Measurements from ENCODE around the gene VPS18.

VPS18 gene

DNA sequence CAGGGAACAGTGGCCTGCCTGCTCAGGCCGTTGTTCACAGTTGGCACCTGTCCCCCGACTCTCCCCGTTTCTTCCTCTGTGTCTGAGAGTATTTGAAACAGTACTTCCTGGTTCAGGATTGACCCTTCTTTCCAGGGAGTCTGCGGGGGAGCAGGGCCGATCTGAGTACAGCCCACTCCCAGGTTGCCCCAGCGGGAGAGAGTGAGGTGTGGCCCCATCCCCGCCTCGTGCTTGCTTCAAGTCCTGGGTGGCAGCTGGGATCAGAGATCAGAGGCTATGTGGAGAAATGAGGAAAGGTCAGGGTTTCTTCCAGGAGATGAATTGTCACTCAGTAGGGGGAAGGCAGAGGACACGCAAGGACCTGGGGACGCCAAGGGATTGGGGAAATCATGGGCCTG is 28.4 kb downstream of the VPS18 start:
- no peak for DNase-seq

DNA sequence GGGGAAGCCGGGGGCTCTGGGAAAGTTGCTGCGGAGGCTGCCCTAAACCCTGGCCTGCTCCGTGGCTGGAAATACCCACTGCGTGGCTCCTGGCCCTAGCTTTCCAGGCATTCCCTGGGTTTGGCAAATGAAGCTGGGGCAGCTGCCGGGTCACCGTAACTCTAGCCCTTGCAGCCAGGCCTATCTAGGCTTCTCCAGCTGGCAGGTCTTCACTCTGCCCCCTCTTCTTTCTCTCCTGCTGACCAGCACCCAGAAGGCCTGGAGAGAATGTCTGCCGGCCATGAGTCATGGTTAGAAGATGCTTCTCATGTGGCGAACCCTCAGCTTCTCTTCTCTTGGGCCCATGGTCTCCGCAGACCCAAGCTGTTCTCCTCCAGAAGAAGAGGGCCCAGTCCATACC is 29.3 kb downstream of the VPS18 start:
- no peak for DNase-seq

DNA sequence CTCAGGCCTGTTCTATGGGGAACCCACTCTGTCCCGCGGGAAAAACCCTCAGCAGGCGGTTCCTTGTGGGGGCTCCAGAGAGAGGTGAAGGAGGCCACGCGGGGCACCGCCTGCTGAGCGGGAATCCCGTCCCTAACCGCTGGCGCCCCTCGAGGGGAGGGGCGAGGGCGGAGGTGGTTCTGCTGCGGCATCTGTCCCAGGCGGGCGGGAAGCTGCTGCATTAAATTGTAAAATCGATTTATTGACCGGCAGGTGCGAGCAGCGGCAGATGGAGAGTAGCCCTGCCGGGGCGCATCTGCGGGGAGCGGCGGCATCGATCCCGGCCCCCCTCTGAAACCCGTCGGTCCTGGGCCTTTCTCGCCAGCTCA is 31.2 kb downstream of the VPS18 start:
- DNase-seq: no peak

DNA sequence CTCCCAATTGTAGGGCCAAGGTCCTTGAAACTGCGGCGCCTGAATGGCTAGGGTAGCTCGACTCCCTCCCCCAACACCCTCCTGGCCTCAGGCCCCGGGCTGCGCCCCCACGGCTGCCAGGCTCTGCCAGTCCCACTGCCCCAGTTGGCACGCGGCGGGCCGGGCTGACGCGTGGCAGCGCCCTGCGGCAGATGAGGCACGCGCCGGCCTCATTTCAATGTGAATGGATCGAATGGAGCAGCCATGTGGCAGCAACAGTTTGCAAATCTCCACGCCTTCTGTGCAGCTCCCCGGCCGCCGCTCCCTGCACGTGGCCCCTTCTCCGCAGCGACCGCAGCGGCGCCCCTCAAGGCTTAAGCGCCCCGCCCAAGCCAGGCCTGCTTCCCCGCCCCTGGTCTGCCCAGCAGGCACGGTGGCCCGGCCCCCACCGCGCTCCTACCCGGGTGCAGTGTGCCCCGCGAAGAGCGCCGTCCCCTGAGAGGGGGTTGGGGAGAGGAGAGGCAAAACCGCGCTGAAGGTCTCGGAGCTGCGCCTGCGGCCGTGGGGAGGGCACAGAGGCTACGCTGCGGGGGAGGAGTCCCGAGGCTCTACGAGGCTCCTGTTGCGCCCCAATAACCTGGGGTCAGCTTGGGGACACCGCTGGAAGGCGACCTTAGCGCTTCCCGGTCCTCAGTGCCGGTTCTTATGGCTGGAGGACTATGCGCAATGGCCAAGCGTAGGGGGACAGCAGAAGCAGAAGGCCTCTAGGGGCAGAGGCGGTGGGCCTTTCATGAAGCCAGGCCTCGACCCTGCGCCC is 31.8 kb downstream of the VPS18 start:
- peak; percentile 10 for DNase-seq

DNA sequence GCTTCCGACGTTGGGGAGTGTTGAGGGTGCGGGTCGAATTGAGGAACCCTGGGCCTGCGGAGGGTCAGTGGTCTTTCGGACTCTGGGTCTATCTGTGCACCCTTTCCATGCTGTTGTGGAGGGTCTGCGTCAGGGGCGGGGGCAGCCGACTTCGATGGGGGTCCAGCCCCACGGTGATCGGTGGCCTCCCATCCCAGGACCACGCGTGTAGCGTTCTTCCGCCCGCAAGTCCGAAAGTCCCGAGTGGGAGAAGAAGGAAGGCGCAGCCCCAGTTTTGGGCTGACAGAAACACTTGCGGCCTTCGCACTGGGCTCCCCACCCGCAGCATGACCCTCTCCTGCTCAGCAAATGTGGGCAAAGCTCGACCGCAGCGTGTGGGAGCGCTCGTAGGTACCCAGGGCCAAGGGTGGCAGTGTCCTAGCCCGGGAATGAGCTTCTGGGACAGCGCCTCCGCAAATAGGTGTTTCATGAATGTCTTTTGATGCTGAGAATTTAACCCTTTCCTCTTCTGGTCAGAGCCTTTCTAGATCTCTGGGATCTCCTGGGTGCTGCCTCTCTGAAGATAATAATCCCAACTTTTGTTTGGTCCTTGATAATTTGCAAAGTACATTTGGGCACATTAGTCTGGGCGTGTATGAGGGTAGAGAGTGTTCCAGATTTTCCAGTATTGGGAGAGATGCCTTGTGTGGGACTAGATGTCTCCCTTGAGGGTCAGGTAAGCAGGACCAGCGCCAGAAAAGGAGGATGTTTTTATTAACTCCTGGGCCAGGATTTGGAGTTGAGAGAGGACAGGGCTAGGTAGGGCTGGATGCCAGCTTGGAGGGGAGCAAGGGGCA is 32.6 kb downstream of the VPS18 start:
- no peak for DNase-seq

DNA sequence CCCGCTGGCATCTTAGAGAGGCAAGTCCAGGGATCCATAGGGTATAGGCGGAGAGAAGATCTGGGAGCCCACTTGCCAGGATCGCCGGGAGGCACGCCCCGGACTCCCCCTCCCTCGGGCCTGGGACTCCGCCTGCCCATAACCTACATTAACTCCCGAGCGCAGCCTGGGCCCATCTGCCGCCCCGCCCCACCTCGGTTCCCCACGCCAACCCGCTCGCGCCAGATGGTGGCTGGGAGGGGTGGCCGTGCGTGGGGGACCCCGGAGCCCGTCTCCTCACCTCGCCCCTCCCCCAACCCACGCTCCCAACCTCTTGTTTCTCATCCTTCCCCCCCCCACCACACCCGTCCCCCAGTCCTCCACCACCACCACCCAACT is 33.2 kb downstream of the VPS18 start:
- peak; percentile 17 for DNase-seq

DNA sequence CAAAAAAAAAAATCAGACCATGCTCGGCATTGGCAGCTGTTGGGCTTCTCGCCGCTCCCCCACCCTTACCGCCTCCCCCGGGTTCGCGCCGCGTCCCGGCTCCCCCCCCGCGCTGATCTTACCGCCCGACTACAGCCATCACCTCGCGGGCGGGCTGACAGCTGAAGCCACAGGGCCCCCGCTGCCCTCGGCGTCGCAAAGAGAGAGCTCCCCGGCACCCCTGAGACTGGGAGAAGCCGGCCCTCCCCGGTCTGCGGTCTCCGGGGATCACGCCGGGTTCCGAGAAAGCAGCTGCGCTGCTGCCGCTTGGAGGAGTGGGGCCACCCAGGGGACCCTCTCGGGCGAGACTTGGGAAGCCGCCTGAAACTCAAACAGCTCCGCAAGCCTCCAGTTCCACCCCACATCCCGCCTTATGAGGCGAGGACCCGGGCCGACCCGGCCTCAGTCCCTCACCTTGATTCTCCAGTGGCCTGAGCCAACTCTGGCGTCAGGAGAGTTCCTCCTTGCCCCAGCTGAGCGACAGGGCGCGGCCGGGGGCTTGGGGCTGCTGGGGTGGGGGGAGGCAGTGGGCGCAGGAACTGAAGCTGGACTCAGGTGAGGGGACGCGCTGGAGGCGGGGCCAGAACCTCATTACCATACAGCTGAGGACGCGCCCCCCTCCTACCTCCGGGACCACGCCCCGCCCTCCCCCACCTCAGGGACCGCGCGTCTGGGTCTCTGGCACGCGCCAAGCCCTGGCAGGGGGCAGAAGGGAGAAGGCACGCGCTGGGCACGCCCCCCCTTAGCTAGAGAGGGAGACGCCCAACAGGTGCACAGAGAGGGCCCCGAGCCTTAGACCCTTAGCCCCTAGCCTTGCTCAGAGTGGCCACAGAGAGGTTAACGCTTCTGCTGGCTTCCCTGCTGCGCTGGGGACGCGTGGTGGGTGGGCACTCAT is 33.9 kb downstream of the VPS18 start:
- peak; percentile 67 for DNase-seq

DNA sequence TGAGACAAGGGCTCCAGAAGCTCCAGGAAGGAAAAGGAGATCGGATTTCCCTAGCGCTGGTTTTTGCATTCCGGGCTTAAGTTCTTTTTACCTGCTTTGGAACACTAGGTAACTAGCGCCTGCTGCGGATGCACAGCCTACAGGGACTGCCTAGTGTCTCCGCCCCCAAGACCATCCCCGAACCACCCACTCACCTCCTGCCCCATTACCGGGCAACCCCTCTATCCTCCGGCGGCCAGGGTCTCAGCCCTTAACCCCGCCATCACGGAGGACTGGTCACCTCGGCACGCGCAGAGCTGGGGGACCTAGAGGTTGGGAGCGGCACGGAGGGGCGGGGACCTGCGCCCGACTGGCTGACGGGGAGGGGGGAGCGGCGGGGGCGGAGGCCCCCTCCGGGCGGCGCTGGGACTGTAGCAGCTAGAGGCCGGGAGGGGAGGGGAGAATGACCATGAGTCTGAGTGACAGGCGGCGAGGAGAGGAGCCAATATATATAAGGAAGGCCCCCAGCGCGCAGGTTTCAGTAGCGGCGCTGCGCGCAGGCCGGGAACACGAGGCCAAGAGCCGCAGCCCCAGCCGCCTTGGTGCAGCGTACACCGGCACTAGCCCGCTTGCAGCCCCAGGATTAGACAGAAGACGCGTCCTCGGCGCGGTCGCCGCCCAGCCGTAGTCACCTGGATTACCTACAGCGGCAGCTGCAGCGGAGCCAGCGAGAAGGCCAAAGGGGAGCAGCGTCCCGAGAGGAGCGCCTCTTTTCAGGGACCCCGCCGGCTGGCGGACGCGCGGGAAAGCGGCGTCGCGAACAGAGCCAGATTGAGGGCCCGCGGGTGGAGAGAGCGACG is 34.8 kb downstream of the VPS18 start, which contains the start of gene DLL4:
Gene DLL4, plus strand, starts transcription at position 520 of the 839 bp plus-strand sequence. CDS start 329 bp downstream, outside the sequence.
- DNase-seq: peak; percentile 67

DNA sequence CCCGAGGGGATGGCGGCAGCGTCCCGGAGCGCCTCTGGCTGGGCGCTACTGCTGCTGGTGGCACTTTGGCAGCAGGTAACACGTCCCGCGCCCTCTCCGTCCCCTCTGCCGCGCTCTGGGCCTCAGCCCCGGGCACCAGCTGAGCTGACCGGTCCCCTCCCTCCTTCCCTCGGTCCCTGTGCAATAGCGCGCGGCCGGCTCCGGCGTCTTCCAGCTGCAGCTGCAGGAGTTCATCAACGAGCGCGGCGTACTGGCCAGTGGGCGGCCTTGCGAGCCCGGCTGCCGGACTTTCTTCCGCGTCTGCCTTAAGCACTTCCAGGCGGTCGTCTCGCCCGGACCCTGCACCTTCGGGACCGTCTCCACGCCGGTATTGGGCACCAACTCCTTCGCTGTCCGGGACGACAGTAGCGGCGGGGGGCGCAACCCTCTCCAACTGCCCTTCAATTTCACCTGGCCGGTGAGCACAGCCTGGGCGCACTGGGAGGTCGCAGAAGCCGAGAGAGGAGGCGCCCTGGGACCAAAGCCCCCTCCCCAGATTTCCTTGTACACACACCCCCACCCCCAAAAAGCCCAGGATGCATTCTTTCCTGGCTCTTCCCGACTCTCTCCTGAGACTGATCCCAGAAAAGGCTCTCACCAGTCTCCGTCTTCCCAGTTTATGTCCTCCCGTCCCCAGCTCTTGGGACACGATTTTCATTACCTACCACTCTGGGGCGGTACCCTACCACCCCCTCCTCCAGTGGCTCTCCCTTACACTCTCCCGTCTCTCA is 35.6 kb downstream of the VPS18 start:
- DNase-seq: peak; percentile 13

DNA sequence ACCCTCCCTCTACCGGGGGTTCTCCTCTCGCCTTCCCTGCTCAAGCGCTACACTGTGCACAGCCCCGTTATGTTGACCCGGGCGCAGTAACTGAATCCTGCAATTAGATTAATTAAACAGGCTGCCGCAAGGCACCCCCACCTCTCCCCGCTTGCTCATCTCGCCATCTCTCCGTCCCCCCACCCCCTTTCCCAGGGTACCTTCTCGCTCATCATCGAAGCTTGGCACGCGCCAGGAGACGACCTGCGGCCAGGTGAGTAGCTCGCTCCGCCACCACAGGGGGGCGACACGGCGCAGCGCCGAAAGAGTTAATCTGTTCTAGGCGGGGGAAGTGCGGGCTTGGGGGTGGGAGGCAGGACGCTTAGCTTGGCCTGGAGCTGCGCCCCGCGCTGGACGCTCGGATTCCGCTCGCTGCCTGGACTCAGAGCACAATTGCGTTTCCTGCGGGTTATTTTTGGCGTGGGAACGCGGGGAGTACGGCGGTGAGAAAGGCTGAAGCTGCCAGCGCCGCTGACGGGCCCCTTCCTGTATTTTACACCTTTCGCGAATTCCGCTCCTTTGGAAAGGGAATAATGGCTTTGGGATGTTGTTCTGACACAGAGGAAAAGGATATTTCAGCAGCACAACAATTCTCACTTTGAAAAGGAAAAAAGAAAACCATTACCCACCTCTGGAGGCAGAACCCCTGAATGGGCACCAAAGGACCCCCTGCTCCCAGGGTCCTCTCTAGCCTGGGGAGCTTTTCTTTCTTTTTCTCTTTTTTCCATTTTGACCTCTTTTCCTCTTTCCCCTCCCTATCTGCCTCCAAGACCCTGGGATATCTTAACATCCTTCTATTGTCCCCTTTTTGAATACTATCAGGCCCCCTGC is 36.4 kb downstream of the VPS18 start:
- DNase-seq: peak; percentile 50

DNA sequence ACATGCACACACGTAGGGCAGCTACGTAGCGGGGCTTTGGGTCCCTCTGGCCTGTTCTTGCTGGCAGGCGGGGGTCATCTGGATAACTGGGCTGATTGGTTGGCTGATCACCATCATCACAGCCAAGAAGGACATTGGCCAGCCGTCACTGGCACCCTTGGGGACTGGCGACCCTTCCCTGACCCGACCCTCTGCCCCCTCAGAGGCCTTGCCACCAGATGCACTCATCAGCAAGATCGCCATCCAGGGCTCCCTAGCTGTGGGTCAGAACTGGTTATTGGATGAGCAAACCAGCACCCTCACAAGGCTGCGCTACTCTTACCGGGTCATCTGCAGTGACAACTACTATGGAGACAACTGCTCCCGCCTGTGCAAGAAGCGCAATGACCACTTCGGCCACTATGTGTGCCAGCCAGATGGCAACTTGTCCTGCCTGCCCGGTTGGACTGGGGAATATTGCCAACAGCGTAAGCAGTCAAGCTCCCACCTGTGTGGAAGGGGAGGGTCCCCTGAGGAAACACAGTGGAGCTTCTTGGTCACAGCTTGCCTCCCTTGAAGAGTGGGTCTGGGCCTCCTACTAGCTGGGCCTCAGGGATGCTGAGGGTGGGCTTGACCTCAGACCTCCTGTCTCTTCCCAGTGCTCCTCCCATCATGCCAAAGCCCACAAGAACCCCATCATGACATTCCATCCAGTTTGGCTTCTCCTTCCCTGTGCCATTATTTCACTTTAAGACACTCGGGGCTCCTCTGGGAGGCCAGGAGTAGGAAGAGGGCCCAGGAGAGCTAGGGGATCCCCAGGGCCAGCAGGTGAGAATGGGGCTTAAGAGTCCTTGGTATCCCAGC is 37.3 kb downstream of the VPS18 start:
- no peak for DNase-seq

DNA sequence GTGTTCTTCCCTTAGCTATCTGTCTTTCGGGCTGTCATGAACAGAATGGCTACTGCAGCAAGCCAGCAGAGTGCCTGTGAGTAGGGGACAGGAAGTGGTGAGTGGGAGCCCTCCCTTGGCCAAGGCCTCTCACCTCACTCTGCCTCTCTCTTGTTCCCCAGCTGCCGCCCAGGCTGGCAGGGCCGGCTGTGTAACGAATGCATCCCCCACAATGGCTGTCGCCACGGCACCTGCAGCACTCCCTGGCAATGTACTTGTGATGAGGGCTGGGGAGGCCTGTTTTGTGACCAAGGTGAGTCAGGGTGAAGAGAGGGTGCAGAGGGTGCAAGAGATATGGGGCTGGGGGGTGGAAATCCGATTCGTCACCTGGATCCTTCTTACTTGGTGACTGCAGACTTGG is 37.9 kb downstream of the VPS18 start:
- DNase-seq: no peak

DNA sequence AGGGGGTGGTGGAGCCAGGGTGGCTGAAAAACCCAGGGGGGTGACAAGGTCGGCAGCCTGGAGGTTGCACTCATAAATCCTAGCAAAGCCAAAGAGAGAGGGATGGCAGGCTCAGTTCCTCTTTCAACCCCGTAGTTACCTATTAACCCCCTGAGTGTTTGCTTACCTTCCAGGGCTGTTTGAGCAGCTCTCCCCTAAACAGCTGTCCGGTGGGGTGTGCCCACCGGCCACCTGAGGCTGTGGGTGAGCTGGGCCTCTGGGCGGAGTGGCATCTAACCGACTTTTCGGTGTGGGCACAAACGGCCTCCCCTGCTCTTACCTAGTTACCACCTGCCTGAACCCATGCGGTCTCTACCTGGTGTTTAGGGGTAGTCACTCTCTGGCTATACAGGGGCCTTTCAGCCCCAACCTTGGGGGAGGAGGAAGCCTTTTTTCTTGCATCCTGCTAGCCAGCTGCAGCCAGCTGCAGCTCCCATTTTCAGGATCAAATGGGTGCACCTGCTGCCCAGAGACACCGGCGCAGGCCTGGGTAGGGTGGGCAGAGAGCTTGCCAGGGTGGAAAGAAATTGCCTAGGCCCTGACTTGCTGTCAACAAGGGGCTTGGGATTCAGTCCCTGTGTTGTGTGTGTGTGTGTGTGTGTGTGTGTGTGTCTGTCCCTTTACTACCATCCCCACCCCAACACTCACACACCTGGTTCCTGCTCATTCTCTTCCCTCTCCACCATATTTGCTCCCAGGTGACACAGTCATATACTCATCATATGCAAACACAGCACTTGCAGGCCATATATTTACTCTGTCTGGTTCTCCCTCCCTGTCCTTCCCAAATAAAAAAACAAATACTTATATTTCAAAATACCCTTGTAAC is 38.6 kb downstream of the VPS18 start:
- DNase-seq: peak; percentile 50

DNA sequence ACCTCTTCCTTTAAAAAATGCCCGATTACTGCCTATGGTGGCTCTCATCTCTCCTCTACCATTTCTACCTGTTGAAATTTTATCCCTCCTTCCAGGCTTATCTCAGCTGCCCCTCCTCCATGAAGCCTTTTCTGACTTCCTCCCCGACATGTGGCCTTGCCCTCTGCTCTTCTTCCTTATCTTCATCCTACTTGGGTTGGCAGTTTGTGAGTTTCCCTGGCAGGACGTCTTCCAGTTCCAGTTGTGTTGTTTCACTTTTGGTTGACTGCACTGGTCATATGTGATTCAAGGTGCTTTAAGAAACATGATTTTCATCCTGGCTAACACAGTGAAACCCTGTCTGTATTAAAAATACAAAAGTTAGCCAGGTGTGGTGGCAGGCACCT is 39.3 kb downstream of the VPS18 start:
- DNase-seq: no peak

DNA sequence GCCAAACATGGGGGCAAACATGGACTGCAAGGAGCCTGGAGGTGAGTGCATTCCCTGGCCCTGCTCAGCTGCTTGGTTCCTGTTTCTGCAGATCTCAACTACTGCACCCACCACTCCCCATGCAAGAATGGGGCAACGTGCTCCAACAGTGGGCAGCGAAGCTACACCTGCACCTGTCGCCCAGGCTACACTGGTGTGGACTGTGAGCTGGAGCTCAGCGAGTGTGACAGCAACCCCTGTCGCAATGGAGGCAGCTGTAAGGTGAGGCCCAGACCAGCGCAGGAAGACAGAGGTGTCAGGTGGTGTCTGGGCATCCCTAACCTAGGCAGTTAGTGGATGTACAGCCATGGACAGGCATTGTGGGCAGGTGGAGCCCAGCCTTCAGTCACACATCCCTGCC is 40.2 kb downstream of the VPS18 start:
- no peak for DNase-seq

DNA sequence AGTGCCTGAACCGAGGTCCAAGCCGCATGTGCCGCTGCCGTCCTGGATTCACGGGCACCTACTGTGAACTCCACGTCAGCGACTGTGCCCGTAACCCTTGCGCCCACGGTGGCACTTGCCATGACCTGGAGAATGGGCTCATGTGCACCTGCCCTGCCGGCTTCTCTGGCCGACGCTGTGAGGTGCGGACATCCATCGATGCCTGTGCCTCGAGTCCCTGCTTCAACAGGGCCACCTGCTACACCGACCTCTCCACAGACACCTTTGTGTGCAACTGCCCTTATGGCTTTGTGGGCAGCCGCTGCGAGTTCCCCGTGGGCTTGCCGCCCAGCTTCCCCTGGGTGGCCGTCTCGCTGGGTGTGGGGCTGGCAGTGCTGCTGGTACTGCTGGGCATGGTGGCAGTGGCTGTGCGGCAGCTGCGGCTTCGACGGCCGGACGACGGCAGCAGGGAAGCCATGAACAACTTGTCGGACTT is 42.0 kb downstream of the VPS18 start:
- DNase-seq: no peak

DNA sequence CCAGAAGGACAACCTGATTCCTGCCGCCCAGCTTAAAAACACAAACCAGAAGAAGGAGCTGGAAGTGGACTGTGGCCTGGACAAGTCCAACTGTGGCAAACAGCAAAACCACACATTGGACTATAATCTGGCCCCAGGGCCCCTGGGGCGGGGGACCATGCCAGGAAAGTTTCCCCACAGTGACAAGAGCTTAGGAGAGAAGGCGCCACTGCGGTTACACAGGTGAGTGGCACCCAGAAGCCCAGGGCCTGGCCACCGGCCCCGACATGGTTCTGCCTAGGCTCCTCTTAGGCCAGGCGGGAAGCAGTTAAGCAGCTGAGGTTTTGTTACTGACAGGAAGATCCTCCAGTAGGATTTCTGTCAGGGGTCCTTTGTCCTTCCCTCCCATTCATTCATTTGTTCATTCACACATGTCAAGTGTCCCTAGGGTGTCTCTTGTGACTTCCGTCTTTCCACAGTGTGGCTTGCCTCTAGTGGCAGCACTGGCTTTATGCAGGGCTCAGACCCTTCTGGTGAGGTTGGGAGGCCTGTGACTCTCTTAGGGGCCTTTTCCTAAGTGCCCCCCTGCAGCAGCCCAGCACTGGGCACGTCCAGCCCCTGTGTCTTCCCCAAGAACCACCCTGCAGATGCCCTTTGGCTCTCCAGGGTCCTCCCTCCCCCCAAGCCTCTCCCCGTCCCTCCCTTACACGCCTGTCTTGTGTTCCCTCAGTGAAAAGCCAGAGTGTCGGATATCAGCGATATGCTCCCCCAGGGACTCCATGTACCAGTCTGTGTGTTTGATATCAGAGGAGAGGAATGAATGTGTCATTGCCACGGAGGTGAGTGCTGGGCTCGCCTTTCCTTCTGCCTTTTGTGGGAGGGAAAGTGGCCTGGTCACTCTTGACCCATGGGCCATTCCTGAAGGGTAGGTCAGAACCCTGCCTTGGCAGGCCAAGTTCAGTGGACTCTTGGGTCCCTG is 42.7 kb downstream of the VPS18 start:
- no peak for DNase-seq
